BJ (cell line): Measurements from ENCODE around the gene SLC6A12. TPM values are rescaled to one million over a fixed set of nuclear protein-coding genes. Genes with fewer than 3 reads are reported as not detected.

Source experiments
- CTCF ChIA-PET: fragments of 350-600 bp; formaldehyde crosslinking; extraction: SDS; loops from one replicate; lab custom pipeline; 2021; ENCODE audit warnings: antibody characterized with exemption, inconsistent platforms; lab: Yijun Ruan, JAX
- POLR2A ChIA-PET: fragments of 300-600 bp; sonication (Branson Sonifier 250); formaldehyde crosslinking; extraction: SDS; loops from one replicate; lab custom pipeline; 2021; ENCODE audit warnings: antibody characterized with exemption; lab: Charles Lee
- DNase-seq: peaks from one replicate; pipeline ENCODE4 v3.0.0-alpha.2; 2011; ENCODE audit warnings: low read depth
- H3K27me3 ChIP-seq: 2 replicates; pipeline ENCODE4 v1.6.0; 2011; ENCODE audit warnings: low read length; ENCODE audit not compliant: control insufficient read depth, insufficient read depth
- H3K36me3 ChIP-seq: 2 replicates; pipeline ENCODE4 v1.5.1; 2011; ENCODE audit warnings: low read length; ENCODE audit not compliant: control insufficient read depth, insufficient read depth
- H3K4me3 ChIP-seq: 2 replicates; pipeline ENCODE4 v1.5.1; 2011; ENCODE audit warnings: low read depth, mild to moderate bottlenecking, control low read depth, low read length
- polyA plus RNA-seq: library from polyadenylated mRNA; depleted of rRNA; stranded (reverse); fragments of >200 nt; gene quantifications from 2 replicates; pipeline ENCODE4 v1.2.3, GENCODE V29; 2011
- TF ChIP-seq, protein P1 (sequence below): IDR thresholded peaks from 2 replicates; pipeline ENCODE4 v1.5.1; 2011; ENCODE audit warnings: low read depth, mild to moderate bottlenecking, control low read depth, inconsistent platforms, low read length, moderate library complexity; ENCODE audit not compliant: insufficient read depth

The SLC6A12 gene
- polyA plus RNA-seq, 1 experiment = not detected

- Histone ChIP-seq H3K36me3 (no peaks in the 10 kb centered on the region), H3K27me3 (peaks cover 7% of the 10 kb centered on the region), H3K4me3 (no peak overlapping the region)
- CTCF ChIA-PET = interaction anchor here (1.7 kb wide), 2 partner anchors 11 to 53 kb away, joined by 3 to 5 read pairs; no protein-coding TSS in a partner anchor
- no peak for DNase-seq
- TF ChIP-seq, protein P1, sequence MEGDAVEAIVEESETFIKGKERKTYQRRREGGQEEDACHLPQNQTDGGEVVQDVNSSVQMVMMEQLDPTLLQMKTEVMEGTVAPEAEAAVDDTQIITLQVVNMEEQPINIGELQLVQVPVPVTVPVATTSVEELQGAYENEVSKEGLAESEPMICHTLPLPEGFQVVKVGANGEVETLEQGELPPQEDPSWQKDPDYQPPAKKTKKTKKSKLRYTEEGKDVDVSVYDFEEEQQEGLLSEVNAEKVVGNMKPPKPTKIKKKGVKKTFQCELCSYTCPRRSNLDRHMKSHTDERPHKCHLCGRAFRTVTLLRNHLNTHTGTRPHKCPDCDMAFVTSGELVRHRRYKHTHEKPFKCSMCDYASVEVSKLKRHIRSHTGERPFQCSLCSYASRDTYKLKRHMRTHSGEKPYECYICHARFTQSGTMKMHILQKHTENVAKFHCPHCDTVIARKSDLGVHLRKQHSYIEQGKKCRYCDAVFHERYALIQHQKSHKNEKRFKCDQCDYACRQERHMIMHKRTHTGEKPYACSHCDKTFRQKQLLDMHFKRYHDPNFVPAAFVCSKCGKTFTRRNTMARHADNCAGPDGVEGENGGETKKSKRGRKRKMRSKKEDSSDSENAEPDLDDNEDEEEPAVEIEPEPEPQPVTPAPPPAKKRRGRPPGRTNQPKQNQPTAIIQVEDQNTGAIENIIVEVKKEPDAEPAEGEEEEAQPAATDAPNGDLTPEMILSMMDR = no peak
- POLR2A ChIA-PET = no interaction called here
Measured at GRCh38 chr12:166425-167075, 47.4 kb downstream of the SLC6A12 start.

- H3K27me3 ChIP-seq = peaks cover 7% of the 10 kb centered on the region
- no peaks in the 10 kb centered on the region for H3K36me3 ChIP-seq
- TF ChIP-seq, protein P1 = no peak
- no peak for DNase-seq
- H3K4me3 ChIP-seq = no peak overlapping the region
- ChIA-PET POLR2A (no interaction called here), CTCF (interaction anchor here (1.2 to 1.7 kb wide), 3 partner anchors 11 to 54 kb away, joined by 3 to 5 read pairs (median 4); no protein-coding TSS in a partner anchor)
Measured at GRCh38 chr12:165862-166368, 48.0 kb downstream of the SLC6A12 start.

DNA sequence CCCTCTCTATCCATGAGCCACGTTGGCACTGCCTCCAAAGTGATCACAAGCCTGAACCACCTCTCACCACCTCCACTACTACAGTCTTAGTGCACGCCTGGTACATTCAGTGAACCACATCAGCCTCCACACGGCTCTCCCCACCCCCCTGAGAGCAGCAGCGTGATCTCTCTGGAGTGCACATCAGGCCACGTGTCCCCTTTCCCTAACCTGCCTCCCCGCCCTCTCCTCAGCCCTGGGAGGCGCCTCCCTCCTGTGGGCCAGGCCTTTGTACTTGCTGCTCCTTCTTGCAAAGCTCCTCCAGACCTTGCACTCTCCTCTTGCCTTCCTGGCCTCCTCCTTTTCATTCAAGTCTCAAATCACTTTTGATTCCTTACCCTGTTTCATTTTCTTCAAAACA is 49.8 kb downstream of the SLC6A12 start:
- TF ChIP-seq, protein P1 = no peak
- H3K4me3 ChIP-seq = no peak overlapping the region
- ChIA-PET CTCF (interaction anchor here (1.0 kb wide), 1 partner anchor 20 kb away, joined by 3 read pairs; no protein-coding TSS in a partner anchor), POLR2A (no interaction called here)
- no peak for DNase-seq
- H3K36me3 ChIP-seq = no peaks in the 10 kb centered on the region
- peaks cover 5% of the 10 kb centered on the region; the same call in 1 of the 2 replicates for H3K27me3 ChIP-seq

DNA sequence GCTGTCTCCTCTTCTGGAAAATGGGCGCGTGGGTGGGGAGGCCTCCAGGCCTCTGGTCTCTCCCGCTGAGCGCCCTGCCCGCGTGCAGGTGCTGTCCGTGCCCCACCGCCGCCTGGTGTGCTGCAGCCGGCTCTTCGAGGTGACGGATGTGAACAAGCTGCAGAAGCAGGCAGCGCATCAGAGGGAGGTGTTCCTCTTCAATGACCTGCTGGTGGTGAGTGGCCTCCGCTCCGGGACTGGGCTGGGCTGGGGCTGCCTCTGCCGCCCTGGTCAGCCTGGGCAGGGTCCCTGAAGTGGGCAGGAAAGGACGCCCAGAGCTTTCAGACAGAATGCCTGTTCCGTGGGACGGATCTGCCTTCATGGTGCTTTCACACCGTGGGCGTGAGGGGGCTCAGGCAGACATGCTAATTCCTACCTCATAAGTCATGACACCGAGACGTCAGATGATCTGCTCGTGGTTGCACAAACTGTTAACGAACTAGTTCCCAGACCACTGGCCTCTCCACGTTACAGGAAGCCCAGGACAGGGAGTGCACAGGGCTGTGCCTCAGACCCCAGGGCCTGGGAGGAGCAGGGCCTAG is 50.5 kb downstream of the SLC6A12 start:
- no peak for DNase-seq
- no peaks in the 10 kb centered on the region for H3K36me3 ChIP-seq
- TF ChIP-seq, protein P1 = no peak
- ChIA-PET POLR2A (no interaction called here), CTCF (no interaction called here)
- no peak overlapping the region for H3K4me3 ChIP-seq
- peaks cover 3% of the 10 kb centered on the region; the same call in 1 of the 2 replicates for H3K27me3 ChIP-seq

DNA sequence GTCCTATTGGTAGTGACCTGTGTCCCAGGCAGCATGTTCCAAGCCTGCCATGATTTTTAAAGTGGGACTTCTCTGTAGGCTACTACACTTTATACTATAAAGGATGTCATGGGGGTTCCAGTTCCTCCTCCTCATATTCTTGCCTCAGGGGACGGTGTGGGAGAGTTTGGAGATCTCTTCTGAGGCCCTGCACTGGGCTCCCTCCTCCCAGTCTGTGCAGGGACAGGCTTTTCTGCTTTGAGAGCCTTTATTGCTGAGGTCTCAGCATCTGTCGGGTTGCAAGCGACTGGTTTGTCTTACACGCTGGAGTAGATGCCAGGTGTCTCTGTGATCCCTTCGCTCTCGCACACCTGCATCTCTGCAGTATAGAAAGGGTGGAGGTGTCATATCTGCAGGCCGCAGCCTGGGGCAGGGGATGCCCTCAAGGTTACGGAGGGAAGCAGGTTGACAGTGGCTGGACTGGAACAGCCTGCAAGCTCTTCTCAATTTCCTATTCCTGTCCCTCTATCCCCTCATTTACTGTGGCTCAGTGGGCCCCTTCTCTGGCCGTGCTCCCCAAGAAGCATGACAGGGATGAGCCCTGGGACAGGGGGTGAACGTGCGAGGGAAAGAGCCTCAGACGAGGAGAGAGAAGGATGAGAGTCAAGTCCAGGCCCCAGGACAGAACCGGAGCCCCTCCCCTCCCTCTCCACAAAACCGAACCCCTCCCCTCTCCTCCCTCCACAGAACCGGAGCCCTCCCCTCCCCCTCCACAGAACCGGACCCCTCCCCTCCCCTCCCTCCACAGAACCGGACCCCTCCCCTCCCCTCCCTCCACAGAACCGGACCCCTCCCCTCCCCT is 51.3 kb downstream of the SLC6A12 start:
- POLR2A ChIA-PET = no interaction called here
- TF ChIP-seq, protein P1 = no peak
- CTCF ChIA-PET = interaction anchor here (1.1 kb wide), 1 partner anchor 9 kb away, joined by 4 read pairs; no protein-coding TSS in a partner anchor
- H3K4me3 ChIP-seq = no peak overlapping the region
- DNase-seq = no peak
- peaks cover 3% of the 10 kb centered on the region; the same call in 1 of the 2 replicates for H3K27me3 ChIP-seq
- no peaks in the 10 kb centered on the region for H3K36me3 ChIP-seq
